GM18519 (cell line): Measurements from ENCODE around the gene DMXL1.

Experiments used
- ATAC-seq: cut with Tn5 transposase; IDR thresholded peaks from one replicate; pipeline ENCODE4 v1.9.1; 2021; ENCODE audit warnings: mild to moderate bottlenecking, moderate library complexity; ENCODE audit not compliant: unreplicated experiment, low FRiP score

DMXL1 gene, protein sequence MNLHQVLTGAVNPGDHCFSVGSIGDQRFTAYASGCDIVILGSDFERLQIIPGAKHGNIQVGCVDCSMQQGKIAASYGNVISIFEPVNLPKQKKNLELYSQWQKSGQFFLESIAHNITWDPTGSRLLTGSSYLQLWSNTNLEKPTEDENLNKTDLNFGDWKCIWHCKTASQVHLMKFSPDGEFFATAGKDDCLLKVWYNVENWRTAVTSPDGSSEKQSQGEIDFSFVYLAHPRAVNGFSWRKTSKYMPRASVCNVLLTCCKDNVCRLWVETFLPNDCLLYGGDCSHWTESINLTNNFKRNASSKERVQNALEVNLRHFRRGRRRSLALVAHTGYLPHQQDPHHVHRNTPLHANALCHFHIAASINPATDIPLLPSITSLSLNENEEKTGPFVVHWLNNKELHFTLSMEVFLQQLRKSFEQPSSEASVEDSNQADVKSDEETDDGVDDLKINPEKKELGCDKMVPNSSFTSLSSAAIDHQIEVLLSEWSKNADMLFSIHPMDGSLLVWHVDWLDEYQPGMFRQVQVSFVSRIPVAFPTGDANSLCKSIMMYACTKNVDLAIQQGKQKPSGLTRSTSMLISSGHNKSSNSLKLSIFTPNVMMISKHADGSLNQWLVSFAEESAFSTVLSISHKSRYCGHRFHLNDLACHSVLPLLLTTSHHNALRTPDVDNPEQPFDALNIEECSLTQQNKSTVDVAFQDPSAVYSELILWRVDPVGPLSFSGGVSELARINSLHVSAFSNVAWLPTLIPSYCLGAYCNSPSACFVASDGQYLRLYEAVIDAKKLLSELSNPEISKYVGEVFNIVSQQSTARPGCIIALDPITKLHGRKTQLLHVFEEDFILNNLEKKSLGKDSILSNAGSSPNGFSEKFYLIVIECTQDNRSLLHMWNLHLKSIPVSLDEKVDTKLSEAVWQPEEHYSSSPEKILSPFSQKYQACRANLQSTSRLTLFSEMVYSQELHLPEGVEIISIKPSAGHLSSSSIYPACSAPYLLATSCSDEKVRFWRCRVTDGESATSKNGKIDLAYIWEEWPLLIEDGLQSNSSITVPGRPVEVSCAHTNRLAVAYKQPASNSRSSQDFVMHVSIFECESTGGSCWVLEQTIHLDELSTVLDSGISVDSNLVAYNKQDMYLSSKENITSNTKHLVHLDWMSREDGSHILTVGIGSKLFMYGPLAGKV (N-terminal part only)

DNA sequence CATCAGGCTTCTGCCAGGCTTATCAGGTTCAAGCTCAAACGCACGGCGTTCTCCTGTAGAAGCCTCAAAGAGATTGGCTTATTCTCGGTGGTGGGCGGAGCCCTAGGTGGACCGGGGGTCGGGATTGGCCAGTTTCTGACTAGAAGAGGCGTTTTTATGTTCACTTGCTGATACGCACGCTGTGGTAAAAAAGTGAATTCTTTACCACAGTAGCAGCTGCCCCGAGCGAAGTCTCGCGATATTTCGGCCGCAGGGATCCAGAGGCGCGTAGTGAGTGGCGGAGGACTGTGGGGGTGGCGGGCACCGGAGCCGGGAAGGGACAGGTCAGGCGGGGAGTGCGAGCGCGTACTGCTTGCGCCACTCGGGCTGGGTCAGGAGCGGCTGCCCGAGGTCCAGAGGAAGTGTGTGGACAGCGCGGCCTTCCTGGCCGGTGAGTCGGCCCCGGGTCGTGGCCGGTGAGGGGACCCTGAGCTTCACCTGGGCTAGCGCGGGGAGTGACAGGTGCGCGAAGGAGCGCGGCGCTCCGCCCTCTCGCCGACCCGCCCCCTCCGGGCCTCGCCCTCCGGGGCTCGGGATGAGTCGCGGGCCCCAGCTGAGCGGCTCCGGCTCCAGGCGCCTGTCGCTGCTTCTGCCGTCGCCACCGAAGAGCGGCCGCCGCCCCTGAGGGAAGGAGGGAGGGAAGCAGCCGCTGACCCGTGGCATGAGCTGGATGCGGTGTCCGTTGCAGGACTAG is at the start of gene DMXL1:
DMXL1 (plus strand) TSS at position 260 of the 733 bp plus-strand sequence. CDS start 483 bp downstream, outside the sequence.
- peak; percentile 69 for ATAC-seq

DNA sequence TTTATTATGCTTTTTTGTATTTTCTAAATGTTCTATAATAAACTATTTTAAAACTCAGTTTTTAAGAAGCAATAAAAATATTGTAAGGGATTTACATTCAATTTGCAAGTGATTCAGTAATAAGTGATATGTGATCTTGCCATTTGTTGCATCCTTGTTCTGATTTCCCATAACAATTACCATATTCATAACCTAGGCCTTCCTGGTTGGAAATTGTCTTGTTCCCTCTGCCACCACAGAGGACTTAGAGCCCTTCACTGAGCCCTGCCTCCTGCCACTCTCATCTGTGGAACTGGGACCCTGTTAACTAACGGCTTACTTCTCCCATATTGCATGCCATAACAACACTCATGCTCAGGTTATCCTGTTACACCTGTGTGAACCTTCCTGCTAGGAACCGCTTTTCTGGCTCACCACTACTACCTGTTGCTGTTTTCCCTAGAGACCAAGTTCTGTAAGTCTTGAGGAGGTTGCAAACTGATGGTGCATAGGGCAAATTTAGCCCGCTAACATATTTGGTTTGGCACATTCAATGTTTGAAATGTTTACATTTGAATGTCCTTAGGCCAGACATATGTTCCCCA is 49.6 kb upstream of the DMXL1 start:
- ATAC-seq: no peak

DNA sequence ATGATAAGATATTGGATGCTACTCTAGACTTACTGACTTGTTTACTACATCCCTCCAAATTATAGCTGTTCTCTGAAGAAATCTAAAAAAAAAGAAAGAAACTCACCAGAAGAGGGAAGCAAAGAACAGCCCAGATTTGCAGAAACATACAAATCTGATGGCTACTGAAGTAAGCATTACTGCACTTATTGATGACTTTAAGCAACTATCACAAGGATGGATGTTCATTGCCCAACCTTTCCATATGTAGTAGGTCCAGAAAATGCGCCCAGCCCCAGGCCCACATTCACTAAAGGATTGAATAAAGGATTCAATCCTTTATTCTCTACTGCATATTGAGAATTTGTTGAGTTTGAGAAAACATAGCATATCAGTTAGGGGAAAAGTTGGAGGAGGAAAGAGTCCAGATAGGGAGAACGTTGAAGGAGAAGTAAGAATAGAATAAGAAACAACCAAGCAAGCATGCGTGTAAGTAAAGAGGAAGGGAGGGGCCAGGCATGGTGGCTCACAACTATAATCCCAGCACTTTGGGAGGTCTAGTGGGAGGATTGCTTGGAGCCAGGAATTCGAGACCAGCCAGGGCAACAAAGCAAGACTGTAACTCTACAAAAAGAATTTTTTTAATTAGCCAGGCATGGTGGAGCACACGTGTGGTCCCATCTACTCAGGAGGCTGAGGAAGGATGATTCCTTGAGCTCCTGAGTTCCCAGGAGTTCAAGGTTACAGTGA is 48.7 kb upstream of the DMXL1 start:
- peak; percentile 72 for ATAC-seq

DNA sequence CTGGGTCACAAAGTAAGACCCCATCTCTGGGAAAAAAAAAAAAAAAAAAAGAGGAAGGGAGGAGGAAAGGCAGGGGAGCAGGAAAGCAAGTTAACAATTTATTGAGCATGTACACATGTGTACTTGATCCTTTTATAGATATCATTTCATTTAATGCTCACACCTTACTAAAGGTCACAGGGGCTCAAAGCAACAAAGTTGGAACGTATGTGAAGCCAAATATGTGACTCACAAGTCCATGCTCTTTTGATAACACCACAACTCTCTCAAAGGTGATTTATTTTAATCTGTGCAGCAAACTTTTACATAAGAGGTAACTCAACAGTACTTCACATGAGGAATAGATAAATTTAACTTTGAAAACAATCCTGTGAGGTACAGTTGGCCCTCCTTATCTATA is 48.1 kb upstream of the DMXL1 start:
- ATAC-seq: no peak

DNA sequence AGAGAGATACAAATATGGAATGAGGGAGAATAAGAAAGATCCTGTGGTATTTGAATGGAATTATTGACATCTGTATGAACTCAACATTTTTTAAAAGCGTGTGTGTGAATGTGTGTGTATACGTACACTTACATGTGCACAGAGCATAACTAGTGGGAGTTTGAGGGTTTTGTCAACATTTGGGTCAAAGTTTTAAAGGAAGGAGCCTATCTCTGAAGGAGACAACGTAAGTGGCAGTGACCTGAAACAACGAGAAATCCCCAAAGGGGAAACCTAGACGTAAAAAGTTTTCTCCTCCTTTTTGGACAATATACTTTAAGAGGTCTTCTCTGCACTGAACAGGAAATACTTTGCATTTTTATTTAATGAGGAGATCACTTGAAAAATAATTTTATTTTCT is 42.3 kb upstream of the DMXL1 start:
- ATAC-seq: no peak

DNA sequence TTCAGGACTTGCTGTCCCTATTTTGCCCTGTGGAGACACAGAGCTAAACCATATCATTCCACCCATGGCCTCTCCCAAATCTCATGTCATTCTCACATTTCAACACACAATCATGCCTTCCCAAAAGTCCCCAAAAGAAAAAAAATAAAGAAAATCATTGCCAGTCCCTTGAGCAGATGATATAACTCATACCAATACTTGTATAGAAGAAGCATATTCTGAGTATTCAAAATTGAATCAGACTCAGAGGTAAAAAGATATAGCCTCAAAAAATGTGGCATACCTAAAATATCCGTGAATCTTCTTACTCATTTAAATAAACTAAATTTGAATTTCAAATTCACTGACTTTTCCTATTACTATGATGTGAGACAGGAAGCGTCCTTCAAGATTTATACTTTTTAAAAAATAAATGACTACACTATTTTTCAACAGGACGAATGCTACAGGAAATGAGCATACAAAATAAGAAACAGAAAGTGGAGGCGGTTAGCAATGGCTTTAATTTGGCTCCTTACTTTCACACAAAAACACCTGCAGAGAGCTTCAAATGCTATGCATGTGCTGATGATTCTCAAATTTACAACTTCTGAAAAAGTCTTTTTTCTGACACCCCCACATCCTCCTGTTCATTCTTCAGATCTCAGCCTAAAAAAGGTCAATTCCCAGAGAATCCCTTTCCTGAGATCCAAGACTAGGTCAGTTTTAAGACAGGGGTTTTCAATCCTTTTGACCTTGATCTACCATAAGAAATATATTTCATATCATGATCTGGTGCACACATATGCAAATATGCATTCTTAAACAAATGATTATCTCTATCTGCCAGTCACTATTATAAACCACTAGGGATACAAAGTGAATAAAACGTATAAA is 39.6 kb upstream of the DMXL1 start:
- ATAC-seq: peak; percentile 67

DNA sequence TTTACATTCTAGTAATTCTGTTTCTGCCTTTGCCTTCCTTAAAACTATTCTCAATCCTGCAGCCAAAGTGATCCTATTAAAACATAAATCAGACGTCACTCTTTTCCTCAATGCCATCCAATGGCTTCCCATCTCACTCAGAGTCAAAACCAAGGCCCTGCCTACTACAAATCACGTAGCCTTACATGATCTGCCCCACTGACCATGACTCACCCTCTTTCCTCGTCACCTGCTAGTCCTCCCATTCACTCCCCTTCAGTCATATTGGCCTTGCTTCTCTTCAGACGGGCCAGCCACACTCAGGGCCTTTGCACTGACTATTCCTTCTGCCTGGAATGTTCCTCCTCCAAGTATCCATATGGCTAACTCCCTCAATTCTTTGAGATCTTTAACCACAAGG is 39.0 kb upstream of the DMXL1 start:
- ATAC-seq: peak; percentile 38

DNA sequence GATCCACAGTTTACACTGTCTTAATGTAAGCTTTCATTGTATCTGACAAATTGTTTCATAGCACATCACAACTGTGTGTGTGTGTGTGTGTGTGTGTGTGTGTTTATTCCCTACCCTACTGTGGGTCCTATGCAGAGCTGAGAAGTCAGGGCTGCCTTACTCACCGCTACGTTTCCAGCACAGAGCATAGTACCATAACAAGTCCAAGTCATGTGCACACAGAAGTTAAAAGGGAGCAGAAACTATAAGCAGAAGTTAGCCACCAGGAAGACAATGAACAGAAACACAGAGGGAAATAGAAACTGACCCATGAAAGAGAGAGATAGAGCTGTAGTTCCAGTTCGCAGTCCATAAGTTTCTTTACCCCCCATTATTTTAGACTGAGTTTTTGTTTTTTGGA is 38.2 kb upstream of the DMXL1 start:
- no peak for ATAC-seq

DNA sequence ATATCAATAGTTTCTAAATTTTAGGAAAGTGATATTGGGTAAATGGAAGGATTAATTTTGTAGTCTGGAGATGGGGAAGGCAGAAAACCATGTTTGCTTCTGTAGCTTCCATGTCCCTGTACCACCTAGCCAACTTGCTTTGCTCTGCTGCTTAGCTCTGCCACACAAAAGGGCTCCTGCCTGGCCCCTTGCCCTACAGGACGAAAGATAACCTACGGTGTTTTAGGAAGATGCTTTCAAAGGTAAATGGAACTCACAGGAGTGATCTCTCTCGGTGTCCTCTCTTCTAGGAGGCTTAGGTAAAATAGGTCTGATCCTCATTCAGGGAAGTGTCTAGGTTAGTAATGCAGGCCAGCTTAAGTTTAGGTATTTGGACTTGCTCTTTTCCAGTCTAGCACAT is 37.8 kb upstream of the DMXL1 start:
- no peak for ATAC-seq

DNA sequence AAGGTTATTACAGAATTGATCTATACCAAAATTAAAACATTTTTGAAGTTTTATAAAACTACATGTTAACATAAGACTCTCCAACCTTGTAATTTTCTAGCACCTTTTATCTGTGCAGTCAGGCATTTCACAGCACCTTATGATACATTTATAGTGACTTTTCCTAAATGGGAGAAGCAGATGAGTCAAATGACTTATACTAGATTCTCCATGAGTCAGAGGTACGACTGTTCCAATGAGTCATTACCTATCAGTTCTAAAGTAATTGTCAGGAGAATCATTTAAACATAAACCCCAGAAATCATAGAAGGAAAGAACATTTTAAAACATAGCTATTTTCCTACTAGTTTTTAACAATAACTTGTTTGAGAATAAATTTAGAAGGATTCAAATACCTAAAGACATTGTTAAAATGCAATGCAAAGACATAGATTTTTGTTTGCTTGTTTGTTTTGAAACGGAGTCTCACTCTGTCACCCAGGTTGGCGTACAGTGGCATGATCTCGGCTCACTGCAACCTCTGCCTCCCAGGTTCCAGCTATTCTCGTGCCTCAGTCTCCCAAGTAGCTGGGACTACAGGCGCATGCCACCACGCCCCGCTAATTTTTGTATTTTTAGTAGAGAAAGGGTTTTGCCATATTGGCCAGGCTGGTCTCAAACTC is 34.7 kb upstream of the DMXL1 start:
- ATAC-seq: no peak

DNA sequence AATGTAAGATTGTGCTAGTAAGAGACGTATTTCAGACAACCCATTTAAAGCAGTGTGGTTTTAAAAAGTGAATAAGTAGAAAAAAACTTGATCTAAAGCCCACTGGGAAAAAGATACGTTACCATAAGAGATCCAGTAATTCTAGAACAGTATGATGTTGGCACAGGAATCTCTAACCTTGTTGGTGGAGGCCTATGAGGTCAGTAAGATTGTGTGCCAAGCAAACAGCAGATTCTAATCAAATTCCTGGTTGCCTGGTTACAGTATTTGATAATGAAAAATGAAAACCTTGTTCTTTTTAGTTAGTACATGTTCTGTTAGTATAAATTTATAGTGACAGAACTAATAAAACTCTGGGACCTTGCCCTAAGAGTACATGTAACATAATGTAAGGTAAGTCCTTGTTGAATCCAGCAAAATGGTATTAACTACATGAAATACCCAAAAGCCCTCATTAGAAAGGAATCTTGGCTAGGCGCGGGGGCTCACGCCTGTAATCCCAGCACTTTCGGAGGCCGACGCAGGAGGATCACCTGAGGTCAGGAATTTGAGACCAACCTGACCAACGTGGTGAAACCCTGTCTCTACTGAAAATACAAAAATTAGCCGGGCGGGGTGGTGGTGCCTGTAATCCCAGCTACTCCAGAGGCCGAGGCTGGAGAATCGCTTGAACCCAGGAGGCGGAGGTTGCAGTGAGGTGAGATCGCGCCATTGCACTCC is 33.2 kb upstream of the DMXL1 start:
- ATAC-seq: no peak

DNA sequence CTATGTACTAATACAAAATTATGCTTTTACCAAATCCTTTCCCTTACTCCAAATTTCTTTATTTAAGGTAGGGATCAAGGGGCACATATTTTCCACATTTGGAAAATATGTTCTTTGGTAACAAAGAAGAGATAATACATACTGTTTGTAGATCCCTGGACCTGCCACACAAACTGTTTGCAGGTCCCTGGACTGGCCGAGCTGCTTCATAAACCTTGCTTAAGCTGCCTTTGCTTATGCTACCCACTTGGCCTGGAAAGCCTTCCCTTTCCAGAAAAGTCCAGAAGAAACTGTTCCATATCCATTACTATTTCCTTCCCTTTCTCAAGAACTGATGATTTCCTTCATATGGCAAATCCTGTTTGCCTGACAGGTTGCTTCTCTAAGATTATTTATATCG is 22.6 kb upstream of the DMXL1 start:
- no peak for ATAC-seq

DNA sequence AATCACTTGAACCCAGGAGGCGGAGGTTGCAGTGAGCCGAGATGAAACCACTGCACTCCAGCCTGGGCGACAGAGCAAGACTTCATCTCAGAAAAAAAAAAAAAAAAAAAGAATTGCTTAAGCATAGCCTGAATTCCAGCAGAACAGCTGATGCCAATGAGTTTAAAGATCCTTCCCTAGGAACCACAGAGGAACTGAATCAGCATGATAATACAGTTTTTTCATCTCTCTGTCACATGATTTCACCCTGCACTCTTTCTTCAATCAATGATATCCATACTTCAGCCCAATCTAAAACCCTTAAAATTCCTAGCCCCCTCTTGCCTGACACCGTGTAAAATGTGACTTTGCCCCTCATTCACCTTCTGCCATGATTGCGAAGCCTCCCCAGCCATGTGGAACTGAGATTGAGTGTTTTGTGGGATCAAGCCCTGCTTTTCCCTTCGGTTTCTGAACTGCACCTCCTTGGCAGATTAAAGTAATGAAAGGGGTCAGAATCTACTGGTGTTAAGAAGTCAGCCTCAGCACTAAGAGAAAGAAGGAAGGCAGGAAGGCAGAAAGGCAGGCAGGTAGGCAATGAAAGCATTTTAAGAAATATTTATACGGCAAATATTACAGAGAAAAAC is 20.9 kb upstream of the DMXL1 start:
- ATAC-seq: no peak

DNA sequence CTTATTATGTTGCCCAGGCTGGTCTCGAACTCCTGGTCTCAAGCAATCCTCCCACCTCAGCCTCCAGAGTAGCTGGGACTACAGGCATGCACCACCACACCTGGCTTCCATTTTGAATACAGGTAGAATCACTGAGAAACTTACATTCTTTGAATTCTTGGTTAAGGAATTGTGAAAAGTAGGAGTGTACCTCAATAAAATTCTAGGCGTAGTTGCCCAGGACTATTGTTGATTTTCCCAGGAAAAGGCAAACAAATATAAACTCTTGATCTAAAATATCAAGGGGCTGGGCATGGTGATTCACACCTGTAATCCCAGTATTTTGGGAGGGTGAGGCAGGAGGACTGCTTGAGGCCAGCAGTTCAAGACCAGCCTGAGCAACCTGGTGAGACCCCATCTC is 16.8 kb upstream of the DMXL1 start:
- ATAC-seq: no peak

DNA sequence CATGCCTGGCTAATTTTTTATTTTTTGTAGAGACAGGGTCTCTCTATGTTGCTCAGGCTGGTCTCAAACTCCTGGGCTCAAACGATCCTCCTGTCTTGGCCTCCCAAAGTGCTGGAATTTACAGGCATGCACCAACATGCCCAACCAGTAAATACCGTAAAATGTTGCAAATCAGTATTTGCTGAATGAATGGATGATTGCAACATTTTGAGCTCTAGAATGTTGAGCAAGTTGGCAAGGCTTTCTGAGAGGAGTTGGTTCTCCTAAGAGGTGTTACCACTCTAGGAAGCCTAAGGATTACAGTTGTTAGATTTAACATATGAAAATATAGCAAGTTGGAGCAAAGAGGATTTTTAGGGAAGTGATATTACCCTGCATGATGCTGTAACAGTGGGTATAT is 15.6 kb upstream of the DMXL1 start:
- ATAC-seq: no peak

DNA sequence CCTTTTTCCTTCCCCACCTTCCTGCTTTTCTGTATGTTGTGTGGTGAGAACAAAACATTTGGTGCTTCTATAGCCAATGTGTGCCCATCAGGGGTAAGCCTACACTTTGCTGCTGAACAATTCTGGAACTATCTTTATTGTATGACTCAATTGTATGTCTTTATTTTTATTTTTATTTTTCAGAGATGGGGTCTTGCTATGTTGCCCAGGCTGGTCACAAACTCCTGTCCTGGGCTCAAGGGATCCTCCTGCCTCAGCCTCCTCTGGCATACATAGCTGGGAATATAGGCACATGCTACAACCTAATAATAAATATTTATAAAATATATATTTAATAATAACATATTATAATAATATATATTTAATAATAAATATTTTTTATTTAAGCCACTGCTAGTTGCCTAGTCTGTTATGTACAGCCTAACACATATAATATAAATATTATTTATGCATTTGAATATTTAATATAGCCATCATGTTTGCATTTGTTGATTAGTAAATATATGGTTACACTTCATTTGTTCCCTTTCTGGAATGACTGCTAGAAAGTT is 11.8 kb upstream of the DMXL1 start:
- no peak for ATAC-seq
